HUDEP-2 (cell line): Measurements from ENCODE around the gene AMFR.

Experiments
- DNase-seq, 76 experiments: peaks; one replicate each; lab custom pipeline; 2025; ENCODE audit not compliant: unreplicated experiment in 76 of 76; lab: John Stamatoyannopoulos, UW

The AMFR gene

DNA sequence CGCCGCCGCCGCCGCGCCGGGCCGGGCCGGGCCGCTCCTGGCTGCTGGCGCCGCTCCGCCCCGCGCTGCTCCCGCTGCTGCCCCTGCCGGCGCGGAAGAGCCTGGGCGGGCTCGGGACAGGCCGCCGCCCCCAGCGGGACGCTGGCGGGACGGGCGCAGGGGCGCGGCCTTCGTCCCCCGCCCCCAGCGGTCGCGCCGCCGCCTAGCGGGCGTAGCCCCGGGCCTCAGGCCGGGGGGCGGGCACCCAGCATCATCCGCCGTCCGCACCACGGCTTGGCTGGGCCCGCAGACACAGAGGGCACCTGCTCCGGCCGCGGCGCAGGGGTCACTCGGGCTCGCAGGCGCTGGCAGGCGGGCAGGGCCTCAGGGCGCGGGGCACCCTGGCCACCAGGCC, at the start of gene AMFR:
Gene AMFR, minus strand, starts transcription at position 107 of the 394 bp plus-strand sequence. CDS start 218 bp downstream, outside the sequence.
- peak in 58 of 76 experiments; percentile 4 to 75 (median 46) for DNase-seq

DNA sequence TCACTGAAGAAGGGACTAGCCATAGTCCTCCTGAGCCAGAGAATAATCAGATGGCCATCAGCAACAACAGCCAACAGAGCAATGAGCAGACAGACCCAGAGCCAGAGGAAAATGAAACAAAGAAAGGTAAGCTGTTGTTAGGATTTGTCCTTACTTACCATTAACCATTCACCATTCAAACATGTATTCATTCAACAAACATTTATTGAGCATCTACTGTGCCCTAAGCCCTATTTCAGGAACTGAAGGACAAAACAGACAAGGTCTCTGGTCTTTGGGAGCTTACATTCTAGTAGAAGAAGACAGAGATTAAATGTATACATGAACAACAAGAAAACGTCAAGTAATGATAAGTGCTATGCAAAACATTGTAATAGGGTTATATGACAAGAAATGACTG, 45.3 kb upstream of the AMFR start:
- no peak for DNase-seq

DNA sequence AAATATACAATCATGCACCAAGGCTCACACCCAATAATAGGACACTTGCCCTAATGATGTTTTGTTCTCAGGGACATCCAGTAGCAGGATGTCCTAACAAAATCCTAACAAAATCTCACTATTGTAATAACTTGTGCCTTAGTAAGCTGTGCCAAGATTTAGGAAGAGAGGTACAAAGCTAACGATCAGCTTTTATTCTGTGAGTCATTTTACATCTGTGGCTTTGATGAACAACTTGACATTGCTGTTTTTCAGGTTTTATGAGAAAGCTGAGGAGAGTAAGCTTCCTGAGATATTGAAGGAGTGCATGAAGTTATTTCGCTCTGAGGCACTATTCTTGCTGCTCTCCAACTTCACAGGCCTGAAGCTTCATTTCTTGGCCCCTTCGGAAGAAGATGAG, 44.9 kb upstream of the AMFR start:
- no peak for DNase-seq

DNA sequence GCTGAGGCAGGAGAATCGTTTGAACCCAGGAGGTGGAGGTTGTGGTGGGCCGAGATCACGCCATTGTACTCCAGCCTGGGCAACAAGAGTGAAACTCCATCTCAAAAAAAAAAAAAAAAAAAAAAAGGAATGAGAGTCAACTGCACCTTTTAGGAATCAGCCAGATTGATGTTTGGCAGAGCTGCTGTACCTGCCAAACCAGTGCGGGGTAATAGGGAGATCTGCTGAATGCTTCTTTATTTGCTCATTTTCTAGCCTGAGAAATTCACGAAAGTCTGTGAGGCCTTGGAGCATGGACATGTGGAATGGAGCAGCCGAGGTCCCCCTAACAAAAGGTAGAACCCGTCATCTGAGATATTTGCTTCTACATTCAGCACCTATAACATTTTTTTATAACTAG, 44.4 kb upstream of the AMFR start:
- DNase-seq: no peak

DNA sequence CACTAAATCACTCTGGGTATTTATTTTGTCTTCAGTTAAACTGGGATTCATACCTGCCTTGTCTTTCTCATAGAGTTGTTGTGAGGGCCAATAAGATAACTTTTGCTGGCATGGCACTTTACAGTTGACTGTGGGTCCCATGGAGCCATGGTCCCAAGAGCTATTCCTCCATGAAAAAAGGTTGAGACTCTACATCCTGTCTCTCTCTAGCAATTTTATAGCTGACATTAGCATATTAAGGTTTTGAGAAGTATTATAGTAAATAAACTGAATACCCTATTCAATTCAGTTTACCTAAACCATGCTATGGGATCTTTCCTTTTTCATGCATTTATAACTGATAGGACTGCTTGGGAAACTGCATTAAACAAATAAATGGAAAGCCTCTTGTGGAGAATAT, 43.5 kb upstream of the AMFR start:
- no peak for DNase-seq

DNA sequence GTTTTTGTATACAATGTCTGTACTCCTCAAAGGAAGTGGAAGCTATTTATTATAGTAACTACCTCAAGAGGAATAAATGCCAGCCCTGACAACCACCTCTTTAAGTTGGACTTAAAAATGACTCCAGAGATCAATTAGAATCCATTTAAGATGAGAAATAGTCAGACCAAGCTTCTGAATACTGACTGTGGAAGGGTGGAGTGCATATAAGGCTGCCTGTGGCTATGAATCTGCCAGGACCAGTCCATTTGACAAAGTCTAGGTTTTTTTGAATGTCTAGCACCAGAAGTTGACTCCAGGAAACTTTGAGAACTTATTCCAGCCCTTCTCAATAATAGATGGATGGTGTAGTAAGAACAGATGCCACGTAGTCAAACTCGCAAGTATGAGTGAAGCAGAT, 41.0 kb upstream of the AMFR start:
- DNase-seq: no peak

DNA sequence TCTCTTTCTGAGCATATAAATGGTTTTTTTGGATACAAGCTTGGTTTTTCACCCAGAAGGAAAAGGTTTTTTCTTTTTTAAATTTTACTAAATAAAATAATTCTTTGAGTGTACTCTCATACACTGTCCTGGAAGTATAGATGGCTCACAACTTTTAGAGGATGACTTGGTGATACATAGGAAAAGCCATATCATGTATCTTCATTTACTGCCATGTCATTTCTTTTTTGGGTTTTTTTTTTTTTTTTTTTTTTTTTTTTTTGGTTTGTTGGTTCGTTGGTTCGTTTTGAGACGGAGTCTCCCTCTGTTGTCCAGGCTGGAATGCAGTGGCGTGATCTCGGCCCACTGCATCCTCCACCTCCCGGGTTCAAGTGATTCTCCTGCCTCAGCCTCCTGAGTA, 37.8 kb upstream of the AMFR start:
- DNase-seq: no peak

DNA sequence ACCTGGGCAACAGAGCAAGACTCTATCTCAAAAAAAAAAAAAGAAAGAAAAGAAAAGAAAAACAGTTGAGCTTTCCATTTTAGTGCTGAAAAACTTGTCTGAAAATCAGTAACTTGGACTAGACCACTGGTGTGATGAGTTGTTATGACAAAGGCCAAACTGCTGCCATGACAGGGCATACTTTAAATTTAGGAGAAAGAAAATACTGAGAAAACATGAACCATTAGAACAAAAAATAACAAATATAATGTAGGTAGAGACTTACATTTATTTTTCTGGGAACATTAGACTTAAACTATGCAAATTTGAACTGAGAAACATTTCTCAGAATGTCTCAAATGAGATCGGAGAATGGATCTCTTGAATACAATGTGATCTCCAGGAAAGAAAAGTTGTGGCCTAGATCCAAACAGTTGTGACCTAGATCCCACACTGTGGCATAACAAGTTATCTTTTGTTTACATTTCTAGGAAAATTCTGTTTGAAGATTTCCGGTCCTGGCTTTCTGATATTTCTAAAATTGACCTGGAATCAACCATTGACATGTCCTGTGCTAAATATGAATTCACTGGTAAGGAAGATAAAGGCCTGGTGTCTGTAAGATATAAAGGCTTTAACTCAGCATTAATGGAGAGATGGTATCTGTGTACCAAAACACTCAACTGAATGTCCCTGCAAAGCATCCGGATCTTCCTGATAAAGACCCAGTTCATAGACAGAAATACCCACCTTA, 36.9 kb upstream of the AMFR start:
- peak in 37 of 76 experiments; percentile 3 to 89 (median 58) for DNase-seq

DNA sequence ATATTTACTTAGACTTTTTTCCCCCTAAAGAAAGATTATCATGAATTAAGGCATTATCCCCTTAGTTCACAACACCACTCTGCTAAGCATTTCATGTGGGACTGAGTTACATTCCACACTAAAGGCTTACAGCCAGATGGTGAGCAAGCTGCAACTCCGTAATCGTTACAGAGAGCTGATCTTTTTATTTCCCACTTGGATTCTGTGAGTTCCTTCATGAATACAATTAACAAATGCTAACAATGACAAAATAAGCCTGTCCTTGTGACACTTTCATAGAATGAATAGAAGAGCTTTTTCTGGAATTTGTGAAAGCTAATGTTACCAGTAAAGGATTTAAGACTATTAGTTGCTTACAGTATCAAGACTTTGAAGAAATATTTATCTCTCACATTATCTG, 34.8 kb upstream of the AMFR start:
- DNase-seq: no peak

DNA sequence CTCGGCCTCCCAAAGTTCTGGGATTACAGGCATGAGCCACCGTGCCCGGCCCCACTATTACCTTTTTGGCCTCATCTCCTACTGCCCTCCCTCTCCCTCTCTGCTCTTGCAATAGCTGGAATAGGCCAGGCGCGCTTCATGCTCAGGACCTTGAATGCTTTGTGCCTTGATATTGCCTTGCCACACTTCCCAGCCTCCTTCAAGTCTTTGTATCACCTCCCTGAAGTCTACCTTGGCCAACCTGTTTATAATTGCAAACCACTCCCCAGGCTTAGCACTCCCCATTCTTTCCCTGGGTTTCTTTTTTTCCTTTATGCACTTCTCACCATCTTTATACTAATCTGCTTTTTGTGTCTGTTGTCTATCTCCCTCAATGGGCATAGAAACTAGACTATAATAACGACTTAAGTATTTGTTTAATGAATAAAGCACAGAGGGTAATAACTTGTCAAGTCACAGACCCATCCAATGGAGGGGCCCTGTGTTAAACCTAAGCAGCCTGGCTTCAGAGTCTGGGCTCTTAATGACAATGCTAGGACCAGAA, 32.7 kb upstream of the AMFR start:
- DNase-seq: no peak

DNA sequence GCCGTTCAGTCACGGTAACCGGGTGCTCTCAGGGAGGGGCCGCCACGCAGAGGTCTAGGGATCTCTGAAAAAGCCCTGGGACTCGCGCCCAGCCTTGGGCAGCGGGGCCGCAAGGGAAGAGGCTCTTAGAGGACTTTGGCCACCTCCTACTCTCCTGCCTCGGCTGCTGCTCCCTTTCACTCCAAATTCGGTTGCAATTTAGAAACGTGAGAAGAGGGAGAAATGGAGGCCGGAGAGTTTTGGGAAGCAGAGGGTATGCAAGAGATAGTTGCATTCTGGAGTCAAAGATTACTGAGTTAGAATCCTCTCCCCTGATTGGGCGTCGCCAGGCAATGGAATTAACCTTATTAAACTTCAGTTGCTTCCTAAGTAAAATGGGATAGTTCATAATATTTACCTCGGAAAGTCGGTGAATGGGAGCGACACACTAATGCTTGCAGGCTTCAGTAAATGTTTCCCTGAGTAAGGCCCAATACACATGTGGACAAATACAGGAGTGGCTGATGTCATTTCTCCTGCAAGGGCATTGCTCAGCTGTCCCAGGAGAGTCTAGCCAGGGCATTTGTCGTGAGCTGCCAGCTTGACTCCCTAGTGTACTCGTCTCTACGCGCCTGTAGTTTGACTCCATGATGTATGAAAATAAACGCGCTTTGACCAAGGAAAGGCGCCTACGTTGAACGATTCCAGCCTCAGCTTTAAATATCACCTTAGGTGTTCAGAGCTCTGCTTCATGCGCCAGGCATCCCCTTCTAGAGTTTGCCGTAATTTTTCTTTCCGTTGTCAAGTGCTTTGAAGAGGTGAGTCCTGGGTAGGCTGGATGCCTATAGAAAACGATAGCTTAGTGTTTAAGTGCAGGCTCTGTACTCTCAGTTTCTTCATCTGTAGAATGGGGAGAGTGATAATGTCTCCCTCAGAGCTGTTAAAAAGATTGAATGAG, 26.7 kb upstream of the AMFR start:
- DNase-seq: peak in 17 of 76 experiments; percentile 11 to 70 (median 50)

DNA sequence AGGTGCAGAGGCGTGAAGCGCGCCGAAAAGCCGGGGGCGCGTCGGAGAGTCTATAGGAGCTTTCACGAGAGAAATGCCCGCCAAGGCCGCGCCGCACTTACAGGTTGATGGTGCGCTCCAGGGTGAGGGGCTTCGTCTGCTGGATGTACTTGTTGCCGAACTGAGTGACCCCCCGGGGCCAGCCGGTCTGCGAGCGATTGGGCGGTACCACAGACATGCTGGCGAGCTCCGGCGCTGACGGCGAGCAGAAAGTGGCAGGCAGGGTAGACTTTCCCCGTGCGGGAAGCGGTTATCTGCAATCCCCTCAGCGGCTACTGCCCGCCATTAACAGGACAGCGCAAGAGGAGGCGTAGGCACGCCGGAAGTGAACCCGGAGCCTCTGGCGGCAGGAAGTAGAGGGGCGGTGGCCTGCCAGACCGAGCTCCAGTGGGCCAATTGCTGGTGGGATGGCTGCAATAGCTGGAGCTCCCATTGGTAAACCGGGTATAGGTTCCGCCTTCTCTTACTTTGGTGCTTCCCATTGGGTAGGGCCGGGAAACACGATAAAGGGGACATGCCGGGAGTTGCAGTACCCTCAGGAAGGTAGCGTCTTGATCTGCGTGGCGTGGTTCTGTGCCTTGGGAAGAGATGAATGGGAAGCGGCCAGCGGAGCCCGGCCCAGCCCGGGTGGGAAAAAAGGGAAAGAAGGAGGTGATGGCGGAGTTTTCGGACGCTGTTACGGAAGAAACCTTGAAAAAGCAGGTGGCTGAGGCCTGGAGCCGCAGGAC, 25.8 kb upstream of the AMFR start, which contains the start of the genes NUDT21 and OGFOD1:
Gene NUDT21, minus strand, starts transcription at position 347 of the 767 bp plus-strand sequence. Its CDS starts 130 bp downstream, at position 217.
Gene OGFOD1, plus strand, starts transcription at position 569 of the 767 bp plus-strand sequence. Its CDS starts 59 bp downstream, at position 628.
- DNase-seq: peak in 75 of 76 experiments; percentile 32 to 96 (median 90)

DNA sequence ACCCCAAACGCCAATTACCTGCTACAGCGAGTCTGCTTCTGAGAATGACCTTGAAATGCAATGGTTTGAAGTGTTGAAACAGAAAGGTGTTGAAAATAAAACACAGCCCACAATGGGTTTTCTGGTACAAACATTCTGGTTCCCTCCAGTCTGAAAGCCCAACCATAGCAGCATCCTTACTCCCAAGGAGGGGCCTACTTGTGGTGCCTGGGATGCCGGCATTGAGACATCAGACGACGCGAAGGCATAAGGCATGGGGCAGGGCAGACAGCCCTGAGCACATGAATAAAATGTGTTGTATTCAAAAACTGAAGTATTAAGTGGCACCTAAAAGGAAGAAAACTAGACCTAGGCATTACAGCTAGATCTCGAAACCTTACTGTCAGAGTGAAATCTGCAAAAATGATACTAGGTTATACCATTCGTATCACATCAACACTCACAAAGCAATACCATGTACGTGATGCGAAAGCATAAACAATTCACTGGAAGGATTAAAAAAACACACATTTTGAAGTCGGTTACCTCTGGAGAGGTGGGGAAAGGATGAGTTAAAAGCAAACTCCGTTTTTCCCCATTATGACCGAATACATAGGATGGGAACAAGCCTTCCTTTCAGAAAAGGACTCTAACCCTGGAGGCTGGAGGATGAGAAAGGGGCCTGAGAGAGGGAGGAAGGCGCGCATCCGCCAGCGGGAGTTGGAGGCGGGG, 25.1 kb upstream of the AMFR start:
- peak in 1 of 76 experiments; percentile 10 for DNase-seq

DNA sequence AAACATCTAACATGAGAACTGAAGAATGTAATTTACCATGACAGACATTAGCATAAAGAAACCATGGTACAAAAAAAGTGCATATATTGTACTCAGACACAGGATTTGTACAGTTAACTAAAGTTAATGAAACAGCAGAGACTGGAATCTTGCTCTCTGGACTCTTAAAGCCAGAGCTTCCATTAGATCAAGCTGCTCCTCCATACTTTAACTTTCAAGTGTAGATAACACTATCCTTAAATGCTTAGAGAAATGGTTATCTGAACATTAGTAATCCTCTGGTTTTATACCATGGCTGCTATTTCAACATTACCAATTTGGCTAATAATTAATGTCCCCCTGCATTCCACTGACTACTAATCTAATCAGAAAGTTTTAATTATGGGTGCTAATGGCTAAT, 22.7 kb upstream of the AMFR start:
- no peak for DNase-seq

DNA sequence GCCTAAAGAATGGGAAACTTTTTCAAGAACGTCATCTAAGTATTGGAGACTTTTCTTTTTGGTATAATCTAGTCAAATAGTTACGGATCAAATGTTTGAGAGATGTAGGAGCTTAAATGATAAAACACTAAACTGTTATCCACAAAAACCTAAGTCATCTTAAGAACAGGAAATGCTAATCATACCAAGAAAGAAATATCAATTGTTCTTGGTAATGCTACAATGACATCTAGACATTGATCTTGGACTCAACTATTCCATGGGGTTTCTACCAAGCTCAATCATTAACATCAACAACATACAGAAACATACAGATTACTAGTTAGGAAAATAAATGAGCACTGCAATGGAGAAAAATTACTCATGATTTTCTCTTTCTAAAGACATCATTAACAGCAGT, 21.9 kb upstream of the AMFR start:
- no peak for DNase-seq

DNA sequence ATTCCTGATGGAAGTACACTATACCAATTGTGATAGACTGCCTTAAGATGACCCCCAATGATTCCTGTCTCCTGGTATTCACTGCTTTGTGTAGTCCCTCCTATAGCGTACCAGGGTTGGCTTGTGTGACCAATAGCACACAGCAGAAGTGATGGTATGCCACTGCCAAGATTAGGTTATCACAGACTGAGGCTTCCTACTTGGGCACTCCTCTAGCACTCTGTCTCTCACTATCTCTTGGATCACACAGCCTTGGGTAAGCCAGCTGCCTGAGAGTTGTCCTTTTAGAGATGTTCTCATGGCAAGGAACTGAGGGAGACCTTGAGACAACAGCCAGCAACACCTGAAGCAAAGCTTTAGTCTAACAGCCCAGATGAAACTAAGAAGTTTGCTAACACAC, 12.7 kb upstream of the AMFR start:
- peak in 64 of 76 experiments; percentile 13 to 81 (median 44) for DNase-seq

DNA sequence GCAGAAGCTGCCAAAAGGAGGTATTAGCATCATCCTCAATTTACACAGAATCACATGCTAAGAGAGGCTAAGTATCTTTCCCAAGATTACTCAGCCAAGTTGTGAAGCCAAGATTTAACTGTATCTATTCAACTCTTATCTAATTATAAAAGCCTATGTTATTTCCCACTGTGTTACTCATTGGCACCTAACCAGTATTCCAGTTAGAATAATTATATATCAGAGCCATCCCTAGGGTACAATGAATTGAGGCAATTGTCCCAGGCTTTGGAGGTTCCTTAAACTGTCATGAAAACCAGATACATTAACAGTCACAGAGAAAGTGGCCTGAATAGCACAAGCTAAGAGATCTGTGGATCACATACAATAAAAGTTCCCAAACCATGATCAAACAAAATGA, 10.9 kb upstream of the AMFR start:
- DNase-seq: no peak

DNA sequence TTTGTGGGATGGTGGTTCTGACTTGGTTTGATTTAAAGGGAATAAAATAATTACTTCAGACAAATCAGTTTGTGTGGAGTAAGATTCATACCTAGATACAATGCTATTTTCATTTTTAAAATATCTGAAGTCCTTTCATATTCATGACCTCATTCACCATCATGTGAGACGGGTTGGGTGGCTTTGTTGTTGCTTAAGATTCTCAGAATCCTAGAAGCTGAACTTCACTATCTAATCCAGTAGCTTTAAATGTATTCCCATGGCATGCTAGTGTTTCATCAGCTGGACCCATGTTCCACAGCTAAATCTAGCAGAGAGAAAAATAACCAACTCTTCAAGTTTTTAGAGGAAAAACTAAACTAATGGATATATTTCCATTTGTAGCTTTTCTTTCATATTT, 2.7 kb upstream of the AMFR start:
- no peak for DNase-seq

DNA sequence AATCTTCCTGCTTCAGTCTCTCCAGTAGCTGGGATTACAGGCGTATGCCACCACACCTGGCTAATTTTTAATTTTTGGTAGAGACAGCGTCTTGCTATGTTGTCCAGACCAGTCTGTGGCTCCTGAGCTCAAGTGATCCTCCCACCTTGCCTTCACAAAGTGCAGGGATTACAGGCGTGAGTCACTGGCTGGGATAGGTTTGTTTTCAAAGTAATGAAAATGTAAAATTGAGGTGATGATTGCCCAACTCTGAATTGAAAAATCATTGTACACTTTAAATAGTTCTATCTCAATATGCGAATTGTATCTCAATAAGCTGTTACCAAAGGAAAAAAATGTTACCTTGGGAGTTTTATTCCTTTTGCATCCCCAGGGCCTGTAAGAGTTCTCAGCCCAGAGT, 1.2 kb upstream of the AMFR start:
- no peak for DNase-seq
